HS-27A (cell line): ENCODE measurements around the gene GSTA5.
"Not testable (repeated sequence)": the region's sequence is repeated elsewhere in the genome, so short reads cannot be mapped to it uniquely, and the experiment has no call there.

Experiments
- DNase-seq: peaks from one replicate; pipeline ENCODE4 v3.0.0-alpha.2; 2012; ENCODE audit warnings: low read depth, missing footprints

GSTA5 gene

DNA sequence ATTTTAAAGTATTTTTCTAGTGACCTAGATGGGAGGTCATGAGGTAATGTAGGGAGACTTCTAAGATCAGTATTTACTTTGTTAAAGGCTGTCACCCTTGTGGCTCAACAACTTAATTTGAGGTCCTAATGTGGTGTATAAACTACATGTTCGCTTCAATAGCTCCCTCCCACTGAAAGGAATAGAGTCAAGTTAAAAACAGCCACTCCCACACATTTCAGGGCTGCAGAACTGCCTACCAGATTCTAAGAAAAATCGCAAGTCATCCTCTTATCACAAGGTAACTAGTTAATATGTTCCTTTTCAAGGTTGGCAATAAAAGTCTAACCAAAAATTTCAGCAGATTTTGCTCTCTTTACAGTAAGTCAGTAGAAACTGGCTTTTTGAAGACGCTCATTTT is 52.1 kb downstream of the GSTA5 start:
- DNase-seq: no peak

GRCh38 chr6:52787917-52788316 is 52.7 kb downstream of the GSTA5 start:
- no peak for DNase-seq

DNA sequence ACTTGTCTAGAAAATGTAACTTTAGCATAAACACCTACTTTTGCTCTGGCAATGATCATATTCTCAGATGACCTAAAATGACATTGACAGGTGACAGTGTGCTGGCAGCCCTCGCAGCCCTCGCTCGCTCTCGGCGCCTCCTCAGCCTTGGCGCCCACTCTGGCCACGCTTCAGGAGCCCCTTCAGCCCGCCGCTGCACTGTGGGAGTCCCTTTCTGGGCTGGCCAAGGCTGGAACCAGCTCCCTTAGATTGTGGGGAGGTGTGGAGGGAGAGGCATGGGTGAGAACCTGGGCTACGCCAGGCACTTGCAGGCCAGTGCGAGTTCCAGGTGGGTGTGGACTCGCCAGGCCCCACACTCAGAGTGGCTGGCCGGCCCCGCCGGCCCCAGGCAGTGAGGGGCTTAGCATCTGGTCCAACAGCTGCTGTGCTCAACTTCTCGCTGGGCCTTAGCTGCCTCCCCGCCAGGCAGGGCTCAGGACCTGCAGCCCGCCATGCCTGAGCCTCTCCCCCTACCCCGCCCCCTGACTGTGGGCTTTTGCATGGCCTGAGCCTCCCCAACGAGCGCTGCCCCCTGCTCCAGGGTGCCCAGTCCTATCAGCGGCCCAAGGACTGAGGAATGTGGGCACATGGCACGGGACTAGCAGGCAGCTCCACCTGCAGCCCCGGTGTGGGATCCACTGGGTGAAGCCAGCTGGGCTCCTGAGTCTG is 54.2 kb downstream of the GSTA5 start:
- DNase-seq: no peak

- not testable (repeated sequence) for DNase-seq
Observed at GRCh38 chr6:52782696-52783274, 57.8 kb downstream of the GSTA5 start.

- DNase-seq: not testable (repeated sequence)
Observed at GRCh38 chr6:52782209-52782608, 58.4 kb downstream of the GSTA5 start.
